GM12891 (cell line): Measurements from ENCODE around the gene TALDO1.

ENCODE experiments used
- POLR2A ChIP-seq: IDR thresholded peaks from 2 replicates; pipeline ENCODE4 v1.6.1; 2011; ENCODE audit warnings: low read depth, low read length, control low read depth
- SPI1 ChIP-seq: IDR thresholded peaks from 2 replicates; pipeline ENCODE4 v1.6.1; 2011; ENCODE audit warnings: low read depth, low read length, control low read depth

DNA sequence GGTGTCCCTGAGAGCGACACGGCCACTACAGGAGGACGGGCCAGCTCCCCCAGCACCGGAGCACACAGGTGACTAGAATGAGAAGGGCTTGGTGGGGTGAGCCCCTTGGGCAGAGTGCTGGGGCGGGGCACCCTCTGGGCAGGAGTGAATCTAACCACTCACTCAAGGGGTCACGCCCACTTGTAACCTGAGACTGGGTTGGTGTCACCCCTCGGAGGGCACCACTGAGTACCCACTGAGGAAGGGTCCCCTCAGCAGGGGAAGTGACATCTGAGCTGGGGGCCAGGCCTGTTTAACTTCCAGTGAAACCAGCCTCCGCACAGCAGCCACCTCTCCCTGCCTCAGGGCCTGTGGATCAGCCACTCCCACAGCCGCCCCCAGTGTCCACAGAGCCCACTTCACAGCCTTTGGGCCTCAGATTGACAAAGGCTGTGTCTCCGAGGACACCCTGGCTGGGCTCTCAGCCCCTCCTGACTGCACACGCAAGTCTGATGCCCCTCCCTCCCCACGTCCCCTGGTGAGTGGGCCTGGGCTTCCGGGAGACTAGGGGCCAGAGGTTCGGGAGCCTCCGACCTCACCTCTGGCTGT is 24.4 kb downstream of the TALDO1 start:
- TF ChIP-seq POLR2A = no peak
- no peak for TF ChIP-seq SPI1
